Astrocyte (in vitro differentiated cells and primary cell): ENCODE measurements around the gene COMT.

Source experiments
- CTCF ChIP-seq: IDR thresholded peaks from 2 replicates; pipeline ENCODE4 v1.5.1; 2011; ENCODE audit warnings: low read depth, mild to moderate bottlenecking, inconsistent platforms, low read length, moderate library complexity; ENCODE audit not compliant: insufficient read depth
- EZH2 ChIP-seq: IDR thresholded peaks from 2 replicates; pipeline ENCODE4 v1.6.1; 2012; ENCODE audit warnings: mild to moderate bottlenecking, low read length, inconsistent platforms; ENCODE audit not compliant: insufficient read depth

GRCh38 chr22:19961868-19962245 is 20.3 kb downstream of the COMT start:
- TF ChIP-seq CTCF (no peak), EZH2 (no peak)
